Measurements from ENCODE around the gene COL23A1. TPM values are rescaled to one million over a fixed set of nuclear protein-coding genes. Genes with fewer than 3 reads are reported as not detected.

Gene COL23A1
- total and polyA plus RNA-seq, 2 of the 8 experiments (the other 6 are each of a cell fraction or from before 2014, with no cell fraction given) = 3.1 to 4.7 TPM

- TF ChIP-seq, protein P1, sequence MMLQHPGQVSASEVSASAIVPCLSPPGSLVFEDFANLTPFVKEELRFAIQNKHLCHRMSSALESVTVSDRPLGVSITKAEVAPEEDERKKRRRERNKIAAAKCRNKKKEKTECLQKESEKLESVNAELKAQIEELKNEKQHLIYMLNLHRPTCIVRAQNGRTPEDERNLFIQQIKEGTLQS (IDR thresholded peaks at IDR 0.05; ENCODE audit: insufficient read depth, low read depth, low read length) = no peak
- no peak for TF ChIP-seq MAFK (IDR thresholded peaks at IDR 0.05; ENCODE audit: low read depth, low read length)
- no peak for TF ChIP-seq BRCA1 (IDR thresholded peaks at IDR 0.05; ENCODE audit: low read depth, low read length)
- TF ChIP-seq JUND (IDR thresholded peaks at IDR 0.05; ENCODE audit: low read length) = no peak
- TF ChIP-seq CBX8 (IDR thresholded peaks at IDR 0.05; ENCODE audit: borderline replicate concordance, low read depth, low read length) = no peak
These were observed 326.1 kb downstream of the COL23A1 start (continued) for GRCh38 chr5:178264044-178264443.

Data from H1 (cell line).